HG02759 (cell line): ENCODE measurements around the gene PKIG.

Source experiments
- ATAC-seq: cut with Tn5 transposase; IDR thresholded peaks from one replicate; pipeline ENCODE4 v1.9.1; 2021; ENCODE audit warnings: mild to moderate bottlenecking, moderate library complexity; ENCODE audit not compliant: unreplicated experiment

Gene PKIG

DNA sequence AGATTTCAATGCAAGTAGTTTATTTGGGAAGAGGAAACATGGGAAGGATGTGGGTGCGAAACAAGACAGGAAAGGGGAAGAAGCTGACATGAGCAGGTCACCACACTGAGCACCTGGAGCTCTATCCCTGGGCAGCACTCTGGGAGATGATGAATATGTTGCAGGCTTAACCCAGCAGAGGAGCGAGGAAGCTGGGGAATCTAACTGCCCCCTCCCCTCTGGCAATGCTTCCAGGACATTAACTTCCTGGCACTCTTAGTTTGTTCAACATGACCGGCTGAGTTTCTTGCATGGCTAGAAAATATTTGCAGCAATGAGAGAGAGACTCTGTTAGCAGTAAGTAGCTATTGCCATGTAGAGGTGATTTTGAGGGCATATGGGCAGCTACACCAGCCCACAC is 74.1 kb downstream of the PKIG start:
- ATAC-seq = no peak

DNA sequence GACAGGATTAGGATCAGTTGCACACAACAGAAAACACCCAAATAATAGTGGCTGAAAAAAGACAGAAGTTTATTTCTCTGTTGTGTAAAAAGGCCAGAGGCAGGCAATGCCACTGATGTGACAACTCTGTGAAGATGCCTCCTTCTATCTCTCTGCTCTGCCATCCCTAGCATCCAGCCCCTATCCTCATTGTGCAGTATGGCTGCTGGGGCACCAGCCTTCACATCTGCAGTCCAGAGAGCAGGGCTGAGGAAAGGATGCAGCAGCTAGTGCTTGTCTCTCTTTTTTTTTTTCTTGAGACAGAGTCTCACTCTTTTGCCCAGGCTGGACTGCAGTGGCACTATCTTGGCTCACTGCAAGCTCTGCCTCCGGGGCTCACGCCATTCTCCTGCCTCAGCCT is 75.5 kb downstream of the PKIG start:
- no peak for ATAC-seq

DNA sequence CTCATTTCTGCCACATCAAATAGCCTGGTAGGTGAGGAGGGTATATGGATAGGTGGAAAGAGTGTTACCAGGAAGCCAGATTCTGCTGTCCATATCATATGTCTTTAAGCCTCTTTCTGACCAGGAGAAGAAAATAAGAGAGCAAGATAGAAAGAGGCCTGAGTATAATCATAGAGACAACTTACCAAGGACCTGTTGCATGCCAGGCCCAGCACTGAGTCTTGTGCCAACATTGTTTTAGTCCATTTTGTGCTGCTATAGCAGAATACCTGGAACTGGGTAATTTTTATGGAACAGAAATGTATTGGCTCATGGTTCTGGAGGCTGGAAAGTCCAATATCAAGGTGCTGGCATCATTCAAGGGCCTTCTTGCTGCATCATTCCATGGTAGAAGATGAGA is 76.4 kb downstream of the PKIG start:
- ATAC-seq = no peak

DNA sequence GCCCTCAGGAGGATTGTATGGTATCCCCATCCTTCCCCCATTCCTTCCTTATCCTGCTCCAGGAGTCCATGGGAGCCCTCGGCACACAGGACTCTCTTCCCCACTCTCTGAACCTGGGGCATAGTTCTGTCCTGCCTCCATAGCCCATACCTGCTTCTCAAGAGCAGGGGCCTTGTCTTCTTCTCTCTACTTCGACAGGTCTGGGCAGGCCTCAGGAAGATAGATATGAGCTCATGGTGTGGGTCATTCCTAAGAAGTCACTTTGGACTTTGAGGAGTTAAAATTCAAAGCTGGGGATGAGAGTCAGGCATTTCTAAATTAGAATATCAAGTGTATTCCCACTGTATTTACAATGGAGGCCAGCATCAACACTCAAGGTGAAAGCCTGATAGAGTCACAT is 77.6 kb downstream of the PKIG start:
- ATAC-seq = no peak

GRCh38 chr20:44660581-44660980 is 78.2 kb downstream of the PKIG start:
- no peak for ATAC-seq

- no peak for ATAC-seq
These were observed 79.9 kb downstream of the PKIG start for GRCh38 chr20:44662261-44662660.

- no peak for ATAC-seq
These were observed 81.8 kb downstream of the PKIG start for GRCh38 chr20:44664131-44664530.

GRCh38 chr20:44666066-44666465 is 83.7 kb downstream of the PKIG start:
- no peak for ATAC-seq
